Amniotic epithelial cell (primary cell): Measurements from ENCODE around the gene PARP16.

Experiments
- DNase-seq: peaks from one replicate; pipeline ENCODE4 v3.0.0-alpha.2; 2010; ENCODE audit warnings: low read depth

The PARP16 gene

DNA sequence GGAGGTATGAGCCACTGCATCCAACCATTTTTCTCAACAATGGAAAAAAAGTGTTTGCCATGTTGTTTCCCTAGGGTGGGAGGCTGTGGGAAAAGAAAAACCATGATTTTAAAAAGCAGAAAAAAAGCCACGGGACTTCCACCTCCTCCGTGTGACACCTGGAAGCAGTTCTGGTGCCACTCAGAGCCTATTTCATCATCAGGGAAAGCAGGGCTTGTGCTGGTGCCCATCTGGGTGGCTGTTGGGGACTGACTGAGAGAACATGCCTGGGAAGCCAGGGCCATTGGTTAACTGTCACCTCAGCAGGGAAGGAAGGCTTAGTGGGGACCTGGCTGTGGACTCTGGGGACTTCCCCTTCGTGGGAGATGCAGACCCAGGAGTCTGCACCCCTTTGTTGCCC, 25.1 kb upstream of the PARP16 start:
- DNase-seq: no peak

DNA sequence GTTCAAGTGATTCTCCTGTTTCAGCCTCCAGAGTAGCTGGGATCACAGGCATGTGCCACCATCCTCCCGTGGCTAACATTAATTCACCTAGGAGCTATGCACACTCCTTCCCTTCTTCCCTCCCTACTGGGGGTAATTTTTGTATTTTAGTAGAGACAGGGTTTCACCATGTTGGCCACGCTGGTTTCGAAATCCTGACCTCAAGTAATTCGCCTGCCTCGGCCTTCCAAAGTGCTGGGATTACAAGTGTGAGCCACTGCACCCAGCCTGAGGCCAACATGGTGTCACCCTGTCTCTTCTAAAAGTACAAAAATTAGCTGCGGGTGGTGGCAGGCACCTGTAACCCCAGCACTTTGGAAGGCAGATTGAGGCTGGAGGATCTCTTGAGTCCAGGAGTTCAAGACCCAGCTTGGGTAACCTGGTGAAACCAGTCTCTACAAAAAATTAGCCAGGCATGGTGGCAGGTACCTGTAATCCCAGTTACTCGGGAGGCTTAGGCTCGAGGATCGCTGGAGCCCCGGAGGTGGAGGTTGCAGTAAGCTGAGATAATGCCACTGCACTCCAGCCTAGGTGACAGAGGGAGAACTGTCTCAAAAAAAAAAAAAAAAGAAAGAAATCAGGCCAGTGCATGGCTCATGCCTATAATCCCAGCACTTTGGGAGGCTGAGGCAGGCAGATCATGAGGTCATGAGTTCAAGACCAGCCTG, 23.9 kb upstream of the PARP16 start:
- DNase-seq: peak; percentile 64

GRCh38 chr15:65309882-65310418, 23.3 kb upstream of the PARP16 start:
- peak; percentile 49 for DNase-seq

DNA sequence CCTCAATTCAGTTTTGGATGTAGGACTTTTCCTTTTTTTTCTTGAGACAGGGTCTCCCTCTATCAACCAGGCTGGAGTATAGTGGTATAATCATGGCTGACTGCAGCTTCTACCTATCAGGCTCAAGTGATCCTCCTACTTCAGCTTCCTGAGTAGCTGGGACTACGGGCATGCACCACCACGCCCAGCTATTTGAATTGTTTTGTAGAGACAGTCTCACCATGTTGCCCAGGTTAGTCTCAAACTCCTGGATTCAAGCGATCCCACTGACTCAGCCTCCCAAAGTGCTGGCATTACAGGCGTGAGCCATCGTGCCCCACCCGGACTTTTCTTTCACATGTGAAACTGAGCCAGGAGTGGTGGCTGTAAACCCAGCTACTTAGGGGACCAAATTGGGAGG, 21.3 kb upstream of the PARP16 start:
- no peak for DNase-seq

GRCh38 chr15:65306551-65306950, 19.9 kb upstream of the PARP16 start:
- no peak for DNase-seq

DNA sequence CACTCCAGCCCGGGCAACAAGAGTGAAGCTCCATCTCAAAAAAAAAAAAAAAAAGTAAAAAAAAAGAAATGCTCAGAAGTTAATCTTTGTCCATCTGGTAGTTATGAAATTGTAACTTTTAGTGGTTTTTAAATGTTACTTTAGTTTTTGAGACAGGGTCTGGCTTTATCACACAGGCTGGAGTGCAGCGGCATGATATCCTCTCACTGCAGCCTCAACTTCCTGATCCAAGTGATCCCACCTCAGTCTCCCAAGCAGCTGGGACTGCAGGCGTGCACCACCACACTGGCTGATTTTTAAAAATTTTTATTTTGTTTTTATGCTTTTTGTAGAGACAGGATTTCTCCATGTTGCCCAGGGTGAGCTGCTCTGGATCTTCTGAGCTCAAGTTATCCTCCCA, 19.1 kb upstream of the PARP16 start:
- no peak for DNase-seq

DNA sequence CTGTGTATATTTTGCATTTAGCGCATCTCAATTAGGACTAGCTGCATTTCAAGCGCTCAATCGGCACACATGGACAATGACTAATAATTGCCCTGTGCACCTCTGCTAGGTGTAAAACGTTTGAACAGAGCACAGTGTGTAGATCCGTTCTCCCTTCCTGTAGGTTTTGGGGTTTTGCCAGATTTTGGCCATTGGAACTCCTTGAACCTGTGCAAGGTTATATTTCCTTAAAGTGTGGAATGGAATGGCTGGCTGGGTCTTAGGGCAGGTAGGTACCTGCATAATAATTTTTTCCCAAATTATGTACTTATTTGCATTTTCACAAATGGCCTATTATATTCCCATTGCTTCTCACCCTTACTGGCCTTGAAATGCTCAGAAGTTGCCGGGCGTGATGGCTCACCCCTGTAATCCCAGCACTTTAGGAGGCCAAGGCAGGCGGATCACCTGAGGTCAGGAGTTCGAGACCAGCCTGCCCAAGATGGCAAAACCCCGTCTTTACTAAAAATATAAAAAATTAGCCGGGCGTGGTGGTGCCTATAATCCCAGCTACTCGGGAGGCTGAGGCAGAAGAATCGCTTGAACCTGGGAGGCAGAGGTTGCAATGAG, 18.6 kb upstream of the PARP16 start:
- DNase-seq: no peak

- peak; percentile 97 for DNase-seq
Observed at GRCh38 chr15:65304381-65305149, 17.9 kb upstream of the PARP16 start, which contains the start of gene RNU5B-1. Gene RNU5B-1 (plus strand): TSS chr15:65304677.

DNA sequence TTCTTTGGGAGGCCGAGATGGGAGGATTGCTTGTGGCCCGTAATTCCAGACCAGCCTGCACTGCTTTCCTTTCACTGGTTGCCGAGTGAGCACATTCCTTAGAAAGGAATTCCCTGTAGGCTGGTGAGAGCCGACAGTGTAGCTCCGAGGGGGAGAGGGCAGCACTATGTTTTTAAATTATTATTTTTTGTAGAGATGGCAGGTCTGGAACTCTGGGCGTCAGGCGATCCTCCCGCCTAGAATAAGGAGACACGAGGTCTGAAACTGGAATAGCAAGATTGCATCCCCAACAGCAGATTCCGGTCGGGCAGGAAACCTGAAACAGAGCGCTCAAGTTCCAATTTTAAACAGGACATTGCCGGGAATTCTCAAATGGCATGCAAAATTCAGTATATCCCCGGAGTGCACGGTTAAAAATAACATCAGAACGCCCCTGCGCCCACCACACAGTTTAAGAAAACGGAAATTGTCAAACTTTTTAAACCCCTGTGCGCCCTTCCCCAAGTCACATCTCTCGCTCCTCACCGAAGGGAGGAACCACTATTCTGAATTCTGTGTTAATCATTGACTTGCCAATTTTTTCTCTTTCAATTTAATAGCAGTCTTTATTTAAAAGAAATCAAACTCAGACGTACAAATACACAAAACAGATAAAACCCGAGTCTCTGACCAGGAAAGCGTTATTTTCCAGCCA, 17.2 kb upstream of the PARP16 start:
- peak; percentile 52 for DNase-seq

- no peak for DNase-seq
Observed at GRCh38 chr15:65302061-65302460, 15.4 kb upstream of the PARP16 start.

DNA sequence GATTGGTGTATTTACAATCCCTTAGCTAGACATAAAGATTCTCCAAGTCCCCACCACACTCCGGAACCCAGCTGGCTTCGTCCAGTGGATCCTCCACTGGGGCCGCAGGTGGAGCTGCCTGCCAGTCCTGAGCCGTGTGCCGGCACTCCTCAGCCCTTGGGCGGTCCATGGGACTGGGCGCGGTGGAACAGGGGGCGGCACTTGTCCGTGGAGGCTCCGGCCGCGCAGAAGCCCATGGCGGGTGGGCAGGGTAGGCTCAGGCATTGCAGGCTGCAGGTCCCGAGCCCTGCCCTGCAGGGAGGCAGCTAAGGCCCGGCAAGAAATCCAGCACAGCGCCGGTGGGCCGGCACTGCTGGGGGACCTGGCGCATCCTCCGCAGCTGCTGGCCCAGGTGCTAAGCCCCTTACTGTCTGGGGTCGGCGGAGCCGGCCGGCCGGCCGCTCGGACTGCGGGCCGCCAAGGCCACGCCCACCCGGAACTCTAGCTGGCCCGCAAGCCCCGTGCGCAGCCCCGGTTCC, 14.3 kb upstream of the PARP16 start:
- DNase-seq: no peak

GRCh38 chr15:65298731-65299130, 12.0 kb upstream of the PARP16 start:
- DNase-seq: no peak

GRCh38 chr15:65292938-65293518, 6.3 kb upstream of the PARP16 start:
- peak; percentile 68 for DNase-seq

DNA sequence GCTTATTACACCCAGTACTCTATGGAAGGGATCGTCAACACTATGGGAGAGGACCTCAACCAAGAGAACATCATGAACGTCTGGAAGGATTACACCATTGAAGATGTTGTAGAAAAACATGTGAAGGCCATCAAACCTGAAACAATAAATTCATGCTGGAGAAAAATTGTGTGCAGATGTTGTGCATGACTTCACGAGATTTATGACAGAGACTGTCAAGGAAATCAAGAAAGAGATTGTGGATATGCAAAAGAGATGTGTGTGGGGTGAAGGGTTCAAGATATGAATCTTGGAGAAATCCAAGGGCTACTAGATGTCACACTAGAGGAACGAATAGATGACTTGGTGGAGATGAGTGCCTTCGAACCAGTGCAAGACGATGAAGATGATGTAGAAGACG, 3.5 kb upstream of the PARP16 start:
- no peak for DNase-seq

DNA sequence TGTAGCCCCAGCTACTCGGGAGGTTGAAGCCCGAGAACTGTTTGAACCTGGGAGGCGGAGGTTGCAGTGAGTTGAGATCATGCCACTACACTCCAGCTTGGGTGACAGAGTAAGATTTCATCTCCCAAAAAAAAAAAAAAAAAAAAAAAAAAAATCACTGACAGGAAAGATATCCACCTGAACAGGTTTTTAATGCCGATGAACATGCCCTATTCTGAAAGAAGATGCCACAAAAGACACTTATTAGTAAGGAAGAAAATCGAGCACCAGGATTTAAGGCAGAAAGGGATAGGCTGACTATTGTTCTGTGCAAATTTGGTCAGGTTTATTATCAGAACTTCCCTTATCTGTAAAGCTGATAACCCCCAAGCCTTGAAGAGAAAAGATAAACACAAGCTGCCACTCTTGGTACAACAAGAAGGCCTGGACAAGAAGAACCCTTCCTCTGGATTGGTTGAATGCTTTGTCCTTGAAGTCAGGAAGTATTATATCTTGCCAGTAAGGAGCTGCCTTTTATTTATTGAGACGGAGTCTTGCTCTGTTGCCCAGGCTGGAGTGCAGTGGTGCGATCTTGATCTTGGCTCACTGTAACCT, 2.7 kb upstream of the PARP16 start:
- peak; percentile 20 for DNase-seq

GRCh38 chr15:65287520-65287855, 805 bp upstream of the PARP16 start:
- no peak for DNase-seq

DNA sequence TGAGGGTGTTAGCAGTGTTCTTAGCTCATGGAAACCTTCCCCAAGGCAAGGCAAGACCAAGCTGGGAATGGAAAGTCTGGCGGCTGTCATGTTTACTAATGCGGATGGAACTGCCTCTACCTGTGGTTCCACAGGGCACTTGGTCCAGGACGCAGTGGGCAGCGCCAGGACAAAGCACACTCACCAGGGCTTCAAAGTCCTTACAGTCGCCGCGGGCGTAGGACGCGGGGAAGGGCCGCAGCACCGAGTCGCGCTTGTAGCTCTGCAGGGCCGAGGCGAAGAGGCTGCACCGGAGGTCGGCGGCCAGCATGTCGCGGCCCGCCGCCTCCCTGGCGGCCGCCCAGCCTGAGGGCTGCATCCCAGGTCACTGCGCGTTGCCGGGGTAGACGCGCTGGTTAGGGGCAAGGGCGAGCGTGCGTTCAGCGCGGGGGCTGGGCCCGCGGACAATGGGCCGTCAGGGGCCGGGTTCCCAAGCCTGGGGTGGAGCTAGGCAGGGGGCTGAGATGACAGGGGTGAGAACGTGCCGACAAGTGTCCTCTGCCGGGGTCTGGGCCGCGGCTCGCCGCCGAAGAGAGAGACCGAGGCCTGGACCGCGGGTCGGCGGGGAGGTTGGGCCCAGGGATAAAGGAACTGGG, 497 bp downstream of the PARP16 start:
- DNase-seq: no peak

DNA sequence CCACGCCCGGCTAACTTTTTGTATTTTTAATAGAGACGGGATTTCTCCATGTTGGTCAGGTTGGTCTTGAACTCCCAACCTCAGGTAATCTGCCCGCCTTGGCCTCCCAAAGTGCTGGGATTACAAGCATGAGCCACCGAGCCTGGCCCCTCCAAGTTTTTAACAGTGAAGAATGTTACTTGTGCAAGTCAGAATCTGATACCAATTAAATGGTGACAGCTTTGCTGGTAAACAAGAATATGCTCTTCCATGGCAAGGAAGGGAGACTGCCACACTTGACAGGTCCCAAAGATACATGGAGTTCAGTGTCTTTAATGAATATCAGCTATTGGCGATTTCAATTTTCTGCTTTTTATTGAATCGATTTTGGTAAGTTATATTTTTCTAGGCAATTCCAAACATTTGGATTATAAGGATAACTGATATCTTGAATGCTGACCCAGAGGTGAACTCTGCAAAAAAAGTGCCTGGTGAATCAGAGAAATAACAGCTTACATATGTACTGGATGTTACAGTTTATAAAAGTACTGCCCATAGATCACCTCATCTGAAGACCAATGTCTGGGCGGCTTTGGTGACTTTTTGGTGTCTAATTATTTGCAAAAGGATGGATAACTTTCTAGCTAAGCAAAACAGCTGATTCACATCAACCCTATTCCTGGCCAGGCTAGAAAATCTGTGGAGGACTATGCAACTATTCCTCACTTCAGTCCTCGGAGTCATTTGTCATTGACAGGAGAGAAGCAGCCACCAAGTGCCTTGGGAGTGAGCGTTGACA, 1.2 kb downstream of the PARP16 start:
- peak; percentile 30 for DNase-seq

- DNase-seq: no peak
Observed at GRCh38 chr15:65278480-65278879, 8.2 kb downstream of the PARP16 start.

DNA sequence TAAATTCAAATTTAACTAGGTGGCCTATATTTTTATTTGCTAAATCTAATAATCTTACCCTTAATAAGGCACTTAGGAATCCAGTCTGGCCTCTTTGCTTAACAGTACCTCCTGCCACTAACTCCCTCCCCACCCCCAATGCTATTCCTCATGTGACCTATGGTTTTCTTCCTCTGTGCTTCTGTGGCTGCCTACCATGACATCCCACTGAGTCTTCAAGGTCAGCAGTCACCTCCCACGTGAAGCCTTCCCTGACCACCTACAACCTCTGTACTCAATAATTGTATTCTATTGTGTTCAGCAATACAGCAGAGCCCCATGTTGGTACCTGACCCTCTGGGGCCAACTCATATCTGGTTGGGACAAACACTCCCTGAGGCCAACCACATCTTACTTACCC, 9.7 kb downstream of the PARP16 start:
- no peak for DNase-seq
